GM23338 (cell line): ENCODE measurements around the gene E2F3.

ENCODE experiments used
- POLR2AphosphoS5 ChIP-seq: IDR thresholded peaks from 2 replicates; pipeline ENCODE4 v1.6.1; 2016; ENCODE audit warnings: antibody characterized with exemption, low read depth
- ZNF331 ChIP-seq: fragments of 250-450 bp; sonication (Bioruptor Pico); IDR thresholded peaks from 2 replicates; pipeline ENCODE4 v1.5.0; 2020; ENCODE audit warnings: low read depth, mild to moderate bottlenecking, moderate library complexity
- TF ChIP-seq, protein P1 (sequence below), 2 experiments: fragments of 200-600 bp in 1 of 2; sonication (generic) in 1 of 2; conservative IDR thresholded peaks; 2 replicates each; pipeline versions ENCODE4 v1.5.1 to v1.6.1; 2016 to 2017; ENCODE audit warnings: antibody characterized with exemption in 2 of 2, low read depth in 2 of 2, mild to moderate bottlenecking in 2 of 2, moderate library complexity in 1 of 2

DNA sequence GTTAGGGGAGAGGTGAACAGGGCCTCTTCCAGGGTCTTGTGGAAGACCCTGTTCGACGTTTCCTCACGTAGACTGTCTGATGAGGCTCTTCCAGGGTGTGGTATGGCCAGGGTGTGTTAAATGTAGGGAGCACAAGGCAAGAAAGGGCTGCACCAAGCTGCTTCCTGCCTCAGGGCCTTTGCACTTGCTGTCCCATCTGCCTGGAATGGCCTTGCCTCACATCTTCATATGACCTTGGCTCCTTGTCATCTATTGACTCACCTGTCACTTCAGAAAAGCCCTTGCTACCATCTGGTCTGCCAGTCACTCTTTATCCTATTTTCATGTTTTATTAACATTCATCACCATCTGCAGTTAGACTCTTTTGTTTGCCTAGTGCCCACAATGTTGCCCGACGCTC lies 31.0 kb downstream of the E2F3 start:
- TF ChIP-seq, protein P1, sequence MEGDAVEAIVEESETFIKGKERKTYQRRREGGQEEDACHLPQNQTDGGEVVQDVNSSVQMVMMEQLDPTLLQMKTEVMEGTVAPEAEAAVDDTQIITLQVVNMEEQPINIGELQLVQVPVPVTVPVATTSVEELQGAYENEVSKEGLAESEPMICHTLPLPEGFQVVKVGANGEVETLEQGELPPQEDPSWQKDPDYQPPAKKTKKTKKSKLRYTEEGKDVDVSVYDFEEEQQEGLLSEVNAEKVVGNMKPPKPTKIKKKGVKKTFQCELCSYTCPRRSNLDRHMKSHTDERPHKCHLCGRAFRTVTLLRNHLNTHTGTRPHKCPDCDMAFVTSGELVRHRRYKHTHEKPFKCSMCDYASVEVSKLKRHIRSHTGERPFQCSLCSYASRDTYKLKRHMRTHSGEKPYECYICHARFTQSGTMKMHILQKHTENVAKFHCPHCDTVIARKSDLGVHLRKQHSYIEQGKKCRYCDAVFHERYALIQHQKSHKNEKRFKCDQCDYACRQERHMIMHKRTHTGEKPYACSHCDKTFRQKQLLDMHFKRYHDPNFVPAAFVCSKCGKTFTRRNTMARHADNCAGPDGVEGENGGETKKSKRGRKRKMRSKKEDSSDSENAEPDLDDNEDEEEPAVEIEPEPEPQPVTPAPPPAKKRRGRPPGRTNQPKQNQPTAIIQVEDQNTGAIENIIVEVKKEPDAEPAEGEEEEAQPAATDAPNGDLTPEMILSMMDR (conservative IDR thresholded peaks at IDR 0.05; ENCODE audit: low read depth in 2 of 2): no peak
- TF ChIP-seq ZNF331 (CRISPR knock-in tag) (no peak), POLR2AphosphoS5 (no peak)
